K562 (cell line): ENCODE measurements around the gene YIPF5. TPM values are rescaled to one million over a fixed set of nuclear protein-coding genes. Genes with fewer than 3 reads are reported as not detected.

ENCODE experiments used
- E4F1 ChIP-seq: fragments of 250-450 bp; sonication (Bioruptor Pico); IDR thresholded peaks from 2 replicates; pipeline ENCODE4 v1.5.0; 2021; ENCODE audit warnings: mild to moderate bottlenecking, borderline replicate concordance
- FOXA1 ChIP-seq: fragments of 450-650 bp; IDR thresholded peaks from 2 replicates; pipeline ENCODE4 v1.6.1; 2016; ENCODE audit warnings: mild to moderate bottlenecking, borderline replicate concordance
- KDM1A ChIP-seq, 2 experiments: fragments of 450-650 bp; IDR thresholded peaks; 2 replicates each; pipeline ENCODE4 v1.6.1; 2016; ENCODE audit warnings: mild to moderate bottlenecking in 2 of 2
- LCOR ChIP-seq: sonication (generic); formaldehyde crosslinking; IDR thresholded peaks from 2 replicates; pipeline ENCODE4 v1.8.0; 2022; ENCODE audit warnings: mild to moderate bottlenecking, missing genetic modification reagents
- MECOM ChIP-seq: fragments of 250-450 bp; sonication (Bioruptor Pico); IDR thresholded peaks from 2 replicates; pipeline ENCODE4 v1.8.0; 2022; ENCODE audit warnings: inconsistent platforms
- NFIC ChIP-seq: fragments of 450-650 bp; IDR thresholded peaks from 2 replicates; pipeline ENCODE4 v1.6.1; 2017; ENCODE audit warnings: mild to moderate bottlenecking, inconsistent platforms
- NR2C2 ChIP-seq, 2 experiments: fragments of 200-800 bp in 1 of 2; sonication (Bioruptor generic) in 1 of 2; sonication (generic) in 1 of 2; formaldehyde crosslinking in 1 of 2; IDR thresholded peaks; 2 replicates each; pipeline versions ENCODE4 v1.6.1 to v1.8.0; 2016 to 2022; ENCODE audit warnings: mild to moderate bottlenecking in 1 of 2, missing compliant biosample characterization in 1 of 2, missing genetic modification characterization in 1 of 2, missing genetic modification reagents in 1 of 2
- PTBP1 ChIP-seq: fragments of 200-400 bp; formaldehyde crosslinking; IDR thresholded peaks from 2 replicates; pipeline ENCODE4 v1.6.1; 2017; ENCODE audit warnings: low read depth, low read length
- RBM34 ChIP-seq: fragments of 200-400 bp; formaldehyde crosslinking; IDR thresholded peaks from 2 replicates; pipeline ENCODE4 v1.6.1; 2018; ENCODE audit warnings: low read length, borderline replicate concordance; ENCODE audit not compliant: insufficient read depth
- RNF219 ChIP-seq: fragments of 250-450 bp; sonication (Bioruptor Pico); IDR thresholded peaks from 2 replicates; pipeline ENCODE4 v1.5.0; 2022; ENCODE audit warnings: mild to moderate bottlenecking
- SNRNP70 ChIP-seq: fragments of 200-400 bp; formaldehyde crosslinking; optimal IDR thresholded peaks from 2 replicates; pipeline ENCODE3; 2017; ENCODE audit warnings: low read depth, low read length
- WHSC1 ChIP-seq: IDR thresholded peaks from one replicate; pipeline ENCODE4 v1.6.1; 2012; ENCODE audit warnings: low read length, control low read depth, inconsistent platforms
- ZBTB11 ChIP-seq, 3 experiments: fragments of 200-800 bp in 1 of 3; fragments of 250-450 bp in 1 of 3; fragments of 450-650 bp in 1 of 3; sonication (Bioruptor Pico) in 1 of 3; sonication (Bioruptor generic) in 1 of 3; formaldehyde crosslinking in 1 of 3; IDR thresholded peaks; 2 replicates each; pipeline versions ENCODE4 v1.6.1 to v1.8.0; 2016 to 2022; ENCODE audit warnings: mild to moderate bottlenecking in 2 of 3, missing genetic modification characterization in 2 of 3, missing compliant biosample characterization in 1 of 3, moderate library complexity in 1 of 3
- ZBTB7A ChIP-seq: IDR thresholded peaks from 2 replicates; pipeline ENCODE4 v1.6.1; 2011; ENCODE audit warnings: low read depth, mild to moderate bottlenecking, low read length, moderate library complexity, borderline replicate concordance; ENCODE audit not compliant: control insufficient read depth
- ZNF253 ChIP-seq: fragments of 250-450 bp; sonication (Bioruptor Pico); conservative IDR thresholded peaks from 2 replicates; pipeline ENCODE4 v1.6.1; 2021; ENCODE audit warnings: mild to moderate bottlenecking
- ZNF277 ChIP-seq: fragments of 250-450 bp; sonication (Bioruptor Pico); IDR thresholded peaks from 2 replicates; pipeline ENCODE4 v1.8.0; 2022; ENCODE audit warnings: inconsistent platforms, mild to moderate bottlenecking, moderate library complexity, borderline replicate concordance
- ZNF316 ChIP-seq: fragments of 450-650 bp; IDR thresholded peaks from 2 replicates; pipeline ENCODE4 v1.6.1; 2016
- ZNF778 ChIP-seq: fragments of 450-650 bp; formaldehyde crosslinking; IDR thresholded peaks from 2 replicates; pipeline ENCODE4 v1.4.0; 2020; ENCODE audit warnings: mild to moderate bottlenecking, moderate library complexity
- polyA plus RNA-seq, 8 experiments: library from polyadenylated mRNA; depleted of rRNA in 4 of 8; stranded (reverse) in 5 of 8; unstranded in 3 of 8; fragments of >200 nt; fragmentation: Nextera tagmentation in 2 of 8; fragmentation: Illumina TruSeq in 1 of 8; extraction: Ambion mirVana in 2 of 8; extraction: Trizol in 1 of 8; gene quantifications; 2 replicates each; pipeline versions ENCODE4 v1.2.1 to v1.2.3, GENCODE V29; 2011 to 2014; ENCODE audit warnings: inconsistent platforms in 1 of 8, missing spikeins in 1 of 8
- total RNA-seq, 7 experiments: library from RNA; depleted of rRNA in 6 of 7; stranded (reverse); fragments of >200 nt in 6 of 7; fragmentation: Illumina TruSeq in 2 of 7; extraction: Trizol in 2 of 7; gene quantifications; 2 replicates each; pipeline versions ENCODE4 v1.2.1 to v1.2.3, GENCODE V29; 2011 to 2021; ENCODE audit warnings: low replicate concordance in 1 of 7

Gene YIPF5
- total and polyA plus RNA-seq, 9 of the 15 experiments (the other 6 are each of a cell fraction or from before 2014, with no cell fraction given), result 12.1 to 52.9 (median 33.7) TPM

GRCh38 chr5:144170276-144171024 is at the start of gene YIPF5, which contains the start of gene KCTD16 (continued):
- no peak for TF ChIP-seq E4F1
- no peak for TF ChIP-seq RNF219 (CRISPR knock-in tag)
- TF ChIP-seq RBM34, result no peak
- peak; percentile 99 for TF ChIP-seq NR2C2 (CRISPR knock-in tag; IDR thresholded peaks at IDR 0.05)
- peak; percentile 99 for TF ChIP-seq NR2C2 (tag; IDR thresholded peaks at IDR 0.05)
- TF ChIP-seq ZBTB11 (CRISPR knock-in tag; IDR thresholded peaks at IDR 0.05), result peak in 1 of 3 experiments; percentile 43; a peak in 1 of 6 replicates
- TF ChIP-seq PTBP1, result no peak
- TF ChIP-seq ZNF277 (CRISPR knock-in tag), result no peak
- TF ChIP-seq ZBTB7A, result peak; percentile 53; the same call in 1 of the 2 replicates
- TF ChIP-seq ZNF316, result no peak
- TF ChIP-seq ZNF778, result no peak
- no peak for TF ChIP-seq ZNF253 (CRISPR knock-in tag)
- TF ChIP-seq KDM1A (IDR thresholded peaks at IDR 0.05), result no peak
- TF ChIP-seq MECOM, result no peak
- TF ChIP-seq FOXA1, result no peak
- peak; percentile 28; the same call in 1 of the 2 replicates for TF ChIP-seq LCOR (CRISPR knock-in tag)
- no peak for TF ChIP-seq WHSC1
- TF ChIP-seq NFIC, result 0 out of 2 replicates have a peak, but pooled peaks have one; percentile 22
- TF ChIP-seq SNRNP70, result no peak
